Measurements from ENCODE around the gene PLBD2. TPM values are rescaled to one million over a fixed set of nuclear protein-coding genes. Genes with fewer than 3 reads are reported as not detected.

Gene PLBD2
- total RNA-seq, 3 donors from 2014 or later, result 15.4 to 59.8 (median 26.9) TPM

- H3K4me3 ChIP-seq, result no peak overlapping the region
- no peak for DNase-seq (ENCODE audit: low spot score in 2 of 2)
- H3K36me3 ChIP-seq, result no peaks in the 10 kb centered on the region
- TF ChIP-seq POLR2A (IDR thresholded peaks at IDR 0.05), result no peak
- TF ChIP-seq CTCF (IDR thresholded peaks at IDR 0.05), result no peak
- TF ChIP-seq POLR2AphosphoS5 (IDR thresholded peaks at IDR 0.05), result no peak
- no peaks in the 10 kb centered on the region for H3K27me3 ChIP-seq
- no peaks in the 10 kb centered on the region for H3K9me3 ChIP-seq
- no peaks in the 10 kb centered on the region for H3K4me1 ChIP-seq
- no peak overlapping the region for H3K27ac ChIP-seq
- intact Hi-C loops (cut with DNase I; ENCODE audit: low total_unique reads), result no loop called here
These were observed 70.1 kb downstream of the PLBD2 start for GRCh38 chr12:113428482-113428881.

GRCh38 chr12:113432986-113433385 is 74.6 kb downstream of the PLBD2 start:
- TF ChIP-seq POLR2A (IDR thresholded peaks at IDR 0.05), result no peak
- TF ChIP-seq POLR2AphosphoS5 (IDR thresholded peaks at IDR 0.05), result no peak
- no peak for TF ChIP-seq CTCF (IDR thresholded peaks at IDR 0.05)
- Histone ChIP-seq H3K4me3 (no peak overlapping the region), H3K9me3 (no peaks in the 10 kb centered on the region), H3K4me1 (no peaks in the 10 kb centered on the region), H3K27me3 (no peaks in the 10 kb centered on the region), H3K36me3 (no peaks in the 10 kb centered on the region), H3K27ac (no peak overlapping the region)
- no peak for DNase-seq (ENCODE audit: low spot score in 2 of 2)
- intact Hi-C loops (cut with DNase I; ENCODE audit: low total_unique reads), result no loop called here

GRCh38 chr12:113435367-113435766 is 77.0 kb downstream of the PLBD2 start:
- TF ChIP-seq POLR2A (IDR thresholded peaks at IDR 0.05), result no peak
- TF ChIP-seq POLR2AphosphoS5 (IDR thresholded peaks at IDR 0.05), result no peak
- TF ChIP-seq CTCF (IDR thresholded peaks at IDR 0.05), result no peak
- Histone ChIP-seq H3K4me3 (no peak overlapping the region), H3K9me3 (no peaks in the 10 kb centered on the region), H3K36me3 (no peaks in the 10 kb centered on the region), H3K27ac (no peak overlapping the region), H3K4me1 (no peaks in the 10 kb centered on the region), H3K27me3 (no peaks in the 10 kb centered on the region)
- DNase-seq (ENCODE audit: low spot score in 2 of 2), result no peak
- intact Hi-C loops (cut with DNase I; ENCODE audit: low total_unique reads), result no loop called here

GRCh38 chr12:113436586-113436985 is 78.2 kb downstream of the PLBD2 start:
- Histone ChIP-seq H3K27ac (no peak overlapping the region), H3K36me3 (no peaks in the 10 kb centered on the region), H3K9me3 (no peaks in the 10 kb centered on the region), H3K27me3 (no peaks in the 10 kb centered on the region), H3K4me1 (no peaks in the 10 kb centered on the region), H3K4me3 (no peak overlapping the region)
- TF ChIP-seq POLR2A (IDR thresholded peaks at IDR 0.05) (no peak), POLR2AphosphoS5 (IDR thresholded peaks at IDR 0.05) (no peak), CTCF (IDR thresholded peaks at IDR 0.05) (no peak)
- intact Hi-C loops (cut with DNase I; ENCODE audit: low total_unique reads), result no loop called here
- no peak for DNase-seq (ENCODE audit: low spot score in 2 of 2)

- no peaks in the 10 kb centered on the region for H3K27me3 ChIP-seq
- no peak overlapping the region for H3K4me3 ChIP-seq
- TF ChIP-seq CTCF (IDR thresholded peaks at IDR 0.05) (no peak), POLR2A (IDR thresholded peaks at IDR 0.05) (no peak), POLR2AphosphoS5 (IDR thresholded peaks at IDR 0.05) (no peak)
- no peak for DNase-seq (ENCODE audit: low spot score in 2 of 2)
- no peaks in the 10 kb centered on the region for H3K4me1 ChIP-seq
- intact Hi-C loops (cut with DNase I; ENCODE audit: low total_unique reads), result no loop called here
- no peaks in the 10 kb centered on the region for H3K9me3 ChIP-seq
- H3K36me3 ChIP-seq, result no peaks in the 10 kb centered on the region
- no peak overlapping the region for H3K27ac ChIP-seq
These were observed 78.8 kb downstream of the PLBD2 start for GRCh38 chr12:113436993-113437728.

Measured in breast epithelium (tissue), 4 donors.